K562 (cell line): Measurements from ENCODE around the gene NIM1K. TPM values are rescaled to one million over a fixed set of nuclear protein-coding genes. Genes with fewer than 3 reads are reported as not detected.

Experiments
- ARID4B ChIP-seq: sonication (generic); formaldehyde crosslinking; IDR thresholded peaks from 2 replicates; pipeline ENCODE4 v1.8.0; 2022; ENCODE audit warnings: mild to moderate bottlenecking, missing genetic modification reagents
- BRF1 ChIP-seq: IDR thresholded peaks from 3 replicates; pipeline ENCODE4 v1.6.1; 2011; ENCODE audit warnings: borderline replicate concordance, mild to moderate bottlenecking; ENCODE audit not compliant: insufficient read length; ENCODE audit errors: extremely low read depth
- ELF4 ChIP-seq: fragments of 450-650 bp; formaldehyde crosslinking; IDR thresholded peaks from 2 replicates; pipeline ENCODE4 v1.4.0; 2022; ENCODE audit warnings: missing genetic modification characterization
- FOXM1 ChIP-seq, 2 experiments: fragments of 450-650 bp in 1 of 2; sonication (generic) in 1 of 2; formaldehyde crosslinking in 1 of 2; IDR thresholded peaks; 2 replicates each; pipeline versions ENCODE4 v1.6.1 to v1.9.0; 2017 to 2022; ENCODE audit warnings: low read depth in 2 of 2, mild to moderate bottlenecking in 2 of 2, missing genetic modification reagents in 1 of 2, moderate library complexity in 1 of 2
- KLF13 ChIP-seq: fragments of 450-650 bp; IDR thresholded peaks from 2 replicates; pipeline ENCODE4 v1.6.1; 2016; ENCODE audit warnings: missing genetic modification characterization, low read depth, mild to moderate bottlenecking, missing compliant biosample characterization, moderate library complexity, borderline replicate concordance
- MITF ChIP-seq: IDR thresholded peaks from 2 replicates; pipeline ENCODE4 v1.6.1; 2014; ENCODE audit warnings: antibody characterized with exemption
- MTA3 ChIP-seq: fragments of 450-650 bp; formaldehyde crosslinking; IDR thresholded peaks from 2 replicates; pipeline ENCODE4 v1.6.1; 2017; ENCODE audit warnings: mild to moderate bottlenecking, borderline replicate concordance
- PHTF2 ChIP-seq: fragments of 250-450 bp; sonication (Bioruptor Pico); IDR thresholded peaks from 2 replicates; pipeline ENCODE4 v1.5.0; 2021; ENCODE audit warnings: mild to moderate bottlenecking
- RBBP5 ChIP-seq: fragments of 200-600 bp; sonication (generic); IDR thresholded peaks from 2 replicates; pipeline ENCODE4 v1.6.1; 2012; ENCODE audit warnings: borderline replicate concordance, mild to moderate bottlenecking, low read length, control low read depth, inconsistent platforms; ENCODE audit not compliant: insufficient read depth, poor library complexity, severe bottlenecking
- SP2 ChIP-seq: IDR thresholded peaks from 2 replicates; pipeline ENCODE4 v1.6.1; 2011; ENCODE audit warnings: mild to moderate bottlenecking, low read depth, low read length, moderate library complexity; ENCODE audit not compliant: poor library complexity, severe bottlenecking; ENCODE audit errors: extremely low read depth
- TAL1 ChIP-seq: fragments of 450-650 bp; IDR thresholded peaks from 2 replicates; pipeline ENCODE4 v1.6.1; 2016; ENCODE audit warnings: mild to moderate bottlenecking
- ZBTB7A ChIP-seq: IDR thresholded peaks from 2 replicates; pipeline ENCODE4 v1.6.1; 2011; ENCODE audit warnings: low read depth, mild to moderate bottlenecking, low read length, moderate library complexity, borderline replicate concordance; ENCODE audit not compliant: control insufficient read depth
- ZMIZ1 ChIP-seq, 2 experiments: fragments of 150-350 bp in 1 of 2; IDR thresholded peaks; 2 replicates each; pipeline ENCODE4 v1.6.1; 2012 to 2016; ENCODE audit warnings: low read depth in 2 of 2, low read length in 2 of 2, mild to moderate bottlenecking in 1 of 2, moderate library complexity in 1 of 2
- ZNF79 ChIP-seq: fragments of 250-450 bp; sonication (Bioruptor Pico); IDR thresholded peaks from 2 replicates; pipeline ENCODE4 v1.4.0; 2020; ENCODE audit warnings: low read depth, mild to moderate bottlenecking, moderate library complexity
- polyA plus RNA-seq, 8 experiments: library from polyadenylated mRNA; depleted of rRNA in 4 of 8; stranded (reverse) in 5 of 8; unstranded in 3 of 8; fragments of >200 nt; fragmentation: Nextera tagmentation in 2 of 8; fragmentation: Illumina TruSeq in 1 of 8; extraction: Ambion mirVana in 2 of 8; extraction: Trizol in 1 of 8; gene quantifications; 2 replicates each; pipeline versions ENCODE4 v1.2.1 to v1.2.3, GENCODE V29; 2011 to 2014; ENCODE audit warnings: inconsistent platforms in 1 of 8, missing spikeins in 1 of 8
- total RNA-seq, 7 experiments: library from RNA; depleted of rRNA in 6 of 7; stranded (reverse); fragments of >200 nt in 6 of 7; fragmentation: Illumina TruSeq in 2 of 7; extraction: Trizol in 2 of 7; gene quantifications; 2 replicates each; pipeline versions ENCODE4 v1.2.1 to v1.2.3, GENCODE V29; 2011 to 2021; ENCODE audit warnings: low replicate concordance in 1 of 7

Gene NIM1K
- total and polyA plus RNA-seq, 9 of the 15 experiments (the other 6 are each of a cell fraction or from before 2014, with no cell fraction given) = 0.03 to 0.34 (median 0.08) TPM; not detected in 3

- TF ChIP-seq ZMIZ1 (IDR thresholded peaks at IDR 0.05; ENCODE audit: low read depth in 2 of 2, low read length in 2 of 2) (peak in 1 of 2 experiments; percentile 22; a peak in 2 of 4 replicates), ARID4B (CRISPR knock-in tag) (peak; percentile 73; the same call in 1 of the 2 replicates), ELF4 (CRISPR knock-in tag) (peak; percentile 69; the same call in 1 of the 2 replicates), TAL1 (no peak), KLF13 (tag) (peak; percentile 49; the same call in 1 of the 2 replicates), RBBP5 (peak; percentile 80), FOXM1 (IDR thresholded peaks at IDR 0.05; ENCODE audit: low read depth) (peak; percentile 73), FOXM1 (CRISPR knock-in tag; IDR thresholded peaks at IDR 0.05; ENCODE audit: low read depth) (no peak), MITF (peak; percentile 21; the same call in 1 of the 2 replicates), MTA3 (peak; percentile 96), BRF1 (no peak), ZBTB7A (peak; percentile 18; the same call in 1 of the 2 replicates), PHTF2 (CRISPR knock-in tag) (no peak), SP2 (peak; percentile 71), ZNF79 (CRISPR knock-in tag) (no peak)
Observed at GRCh38 chr5:43313035-43313853, 121.2 kb downstream of the NIM1K start, which contains the start of gene HMGCS1 (continued).
